Right atrium auricular region (tissue), 2 donors: ENCODE results near the gene ABL1. TPM values are rescaled to one million over a fixed set of nuclear protein-coding genes. Genes with fewer than 3 reads are reported as not detected.

Experiments used
- DNase-seq: peaks from one replicate; pipeline ENCODE4 v3.0.0-alpha.2; 2019; ENCODE audit warnings: low spot score
- H3K27ac ChIP-seq, 2 donors: fragments of 200-600 bp; sonication (generic); 1 replicate in 1 of 2; 2 replicates in 1 of 2; pipeline ENCODE4 v1.5.1; 2016 to 2019
- H3K27me3 ChIP-seq, 2 donors: fragments of 200-600 bp; sonication (generic); one replicate each; pipeline versions ENCODE4 v1.5.1 to v1.6.0; 2017 to 2019
- H3K36me3 ChIP-seq: fragments of 200-600 bp; sonication (generic); one replicate; pipeline ENCODE4 v1.5.1; 2016
- H3K4me1 ChIP-seq, 2 donors: fragments of 200-600 bp; sonication (generic); one replicate each; pipeline versions ENCODE4 v1.5.1 to v1.6.0; 2017 to 2019
- H3K4me3 ChIP-seq, 2 donors: fragments of 200-600 bp; sonication (generic); 1 replicate in 1 of 2; 2 replicates in 1 of 2; pipeline ENCODE4 v1.5.1; 2017 to 2019; ENCODE audit warnings: mild to moderate bottlenecking in 1 of 2, moderate library complexity in 1 of 2
- H3K9me3 ChIP-seq, 2 donors: fragments of 200-600 bp; sonication (generic); one replicate each; pipeline ENCODE4 v1.5.1; 2019
- CTCF ChIP-seq, 2 donors: fragments of 200-600 bp; sonication (generic); IDR thresholded peaks; one replicate each; pipeline ENCODE4 v1.5.1; 2019; ENCODE audit warnings: antibody characterized with exemption in 2 of 2
- total RNA-seq, 2 donors: library from RNA; depleted of rRNA; stranded (reverse); fragments of >200 nt; gene quantifications; one replicate each; pipeline ENCODE4 v1.1.0, GENCODE V29; 2016

ABL1 gene
- total RNA-seq, 2 donors from 2014 or later, result 26.3 to 38.9 TPM

- H3K4me1 ChIP-seq, result peaks cover 0 to 9% of the 10 kb centered on the region in 2 donors
- no peaks in the 10 kb centered on the region for H3K9me3 ChIP-seq
- TF ChIP-seq CTCF (IDR thresholded peaks at IDR 0.05), result no peak
- no peak overlapping the region for H3K27ac ChIP-seq
- peaks cover 84% of the 10 kb centered on the region for H3K36me3 ChIP-seq
- no peak overlapping the region for H3K4me3 ChIP-seq
- DNase-seq, result no peak
- H3K27me3 ChIP-seq, result no peaks in the 10 kb centered on the region
These were observed 46.5 kb downstream of the ABL1 start for GRCh38 chr9:130881516-130881915.

GRCh38 chr9:130882696-130883225 is 47.7 kb downstream of the ABL1 start:
- DNase-seq, result no peak
- no peak for TF ChIP-seq CTCF (IDR thresholded peaks at IDR 0.05)
- Histone ChIP-seq H3K4me3 (no peak overlapping the region), H3K9me3 (no peaks in the 10 kb centered on the region), H3K27me3 (no peaks in the 10 kb centered on the region), H3K27ac (no peak overlapping the region), H3K36me3 (peaks cover 97% of the 10 kb centered on the region), H3K4me1 (peaks cover 0 to 9% of the 10 kb centered on the region in 2 donors)

GRCh38 chr9:130883479-130883878 is 48.4 kb downstream of the ABL1 start:
- no peak for TF ChIP-seq CTCF (IDR thresholded peaks at IDR 0.05)
- DNase-seq, result no peak
- H3K27ac ChIP-seq, result no peak overlapping the region
- no peak overlapping the region for H3K4me3 ChIP-seq
- H3K4me1 ChIP-seq, result peaks cover 0 to 9% of the 10 kb centered on the region in 2 donors
- H3K27me3 ChIP-seq, result no peaks in the 10 kb centered on the region
- peaks cover 99% of the 10 kb centered on the region for H3K36me3 ChIP-seq
- no peaks in the 10 kb centered on the region for H3K9me3 ChIP-seq

- Histone ChIP-seq H3K9me3 (no peaks in the 10 kb centered on the region), H3K36me3 (peaks cover 99% of the 10 kb centered on the region), H3K27ac (no peak overlapping the region), H3K4me3 (no peak overlapping the region), H3K4me1 (peaks cover 0 to 9% of the 10 kb centered on the region in 2 donors), H3K27me3 (no peaks in the 10 kb centered on the region)
- no peak for TF ChIP-seq CTCF (IDR thresholded peaks at IDR 0.05)
- no peak for DNase-seq
These were observed 49.1 kb downstream of the ABL1 start for GRCh38 chr9:130884111-130884531.

GRCh38 chr9:130884542-130885483 is 49.8 kb downstream of the ABL1 start:
- Histone ChIP-seq H3K4me1 (peaks cover 0 to 9% of the 10 kb centered on the region in 2 donors), H3K27me3 (no peaks in the 10 kb centered on the region), H3K4me3 (no peak overlapping the region), H3K9me3 (no peaks in the 10 kb centered on the region), H3K27ac (no peak overlapping the region), H3K36me3 (peaks cover 96% of the 10 kb centered on the region)
- no peak for TF ChIP-seq CTCF (IDR thresholded peaks at IDR 0.05)
- no peak for DNase-seq
